ENCODE results near the gene PSME2. TPM values are rescaled to one million over a fixed set of nuclear protein-coding genes. Genes with fewer than 3 reads are reported as not detected.

Gene PSME2
- 100 to 1,000 TPM; 635 to 636 TPM for total RNA-seq

- ATAC-seq, result peak; percentile 72
- Mint-ChIP-seq H3K27me3 (ENCODE audit: low read depth) (no peaks in the 10 kb centered on the region), H3K4me3 (peak within 1 kb of the TSS; percentile 88), H3K27ac (peak within 1 kb of the TSS; percentile 95), H3K36me3 (ENCODE audit: low read depth) (peaks cover 79% of the 10 kb centered on the region), H3K4me1 (ENCODE audit: low read depth) (peaks cover 66% of the 10 kb centered on the region), H3K9me3 (ENCODE audit: insufficient read depth) (no peaks in the 10 kb centered on the region)
- POLR2A ChIA-PET, result interaction anchor here (0.6 to 10.1 kb wide), 16 partner anchors 9 to 536 kb away, joined by 3 to 229 read pairs (median 10); partner anchors contain the start of genes CHMP4A, DCAF11, FITM1 and IPO4
- CTCF ChIA-PET, result interaction anchor here (0.7 to 6.1 kb wide), 10 partner anchors 9 to 161 kb away, joined by 3 to 77 read pairs (median 8); partner anchors contain the start of genes CIDEB, DCAF11, IRF9 and NRL
- DNase-seq, result peak; percentile 96
Observed at GRCh38 chr14:24146453-24146977, at the start of gene PSME2. PSME2 (minus strand) TSS chr14:24146610; CDS start chr14:24146581, 29 bp downstream.

DNA sequence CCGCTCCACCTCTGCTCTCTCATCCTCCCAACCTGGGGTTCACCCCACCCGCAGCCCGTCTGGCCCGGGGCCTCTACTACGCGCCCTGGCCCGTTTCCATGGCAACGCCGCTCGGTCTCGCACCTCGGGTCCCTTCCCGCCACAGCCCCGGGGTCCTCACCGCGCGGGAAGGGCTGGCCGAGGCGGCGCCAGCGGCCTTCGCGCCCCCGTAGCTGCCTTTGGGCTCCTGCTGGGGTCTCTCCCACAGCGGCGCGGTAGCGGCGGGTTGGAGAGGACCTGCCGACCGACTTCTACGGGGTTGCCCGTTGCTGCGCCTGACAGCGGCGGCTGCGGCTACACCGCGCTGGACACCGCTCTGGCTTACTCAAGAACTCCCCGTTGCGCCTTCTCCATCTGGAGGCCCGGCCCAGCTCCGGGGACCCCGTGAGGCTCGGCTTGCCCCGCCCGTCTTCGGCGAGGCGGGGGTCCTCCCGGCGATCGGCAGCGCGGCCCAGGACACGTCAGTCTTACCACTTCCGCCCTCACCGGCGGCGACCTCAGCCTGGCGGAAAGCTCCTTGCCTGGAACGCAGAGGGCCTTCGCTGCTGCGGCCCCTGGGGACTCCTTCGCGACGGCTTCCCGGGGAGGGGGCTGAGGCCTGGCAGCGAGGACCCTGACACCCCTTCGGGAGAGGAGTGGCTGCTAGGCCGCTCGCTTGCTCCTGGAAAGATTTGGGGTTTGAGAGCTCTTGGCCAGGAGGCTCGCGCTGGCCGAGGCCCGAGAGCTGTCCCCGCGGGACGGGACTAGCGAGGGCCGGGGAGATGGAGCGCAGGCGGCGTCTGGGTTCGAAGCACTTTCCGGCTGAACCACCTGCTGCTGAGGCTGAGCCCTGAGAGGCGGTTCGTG is 49.0 kb upstream of the PSME2 start, which contains the start of gene TM9SF1:
TM9SF1 (minus strand) TSS at position 256 of the 885 bp plus-strand sequence. CDS start 422 bp downstream, outside the sequence.
- ATAC-seq (peak; percentile 88), DNase-seq (peak; percentile 92)
- H3K27ac Mint-ChIP-seq, result peak within 1 kb of the TSS; percentile 96
- peak within 1 kb of the TSS; percentile 88 for H3K4me3 Mint-ChIP-seq
- CTCF ChIA-PET, result interaction anchor here (1.0 to 3.6 kb wide), 11 partner anchors 18 to 236 kb away, joined by 3 to 24 read pairs (median 6); partner anchors contain the start of genes CHMP4A, EMC9, IRF9 and PSME2
- peaks cover 56% of the 10 kb centered on the region for H3K4me1 Mint-ChIP-seq (ENCODE audit: low read depth)
- H3K9me3 Mint-ChIP-seq (ENCODE audit: insufficient read depth), result no peaks in the 10 kb centered on the region
- peaks cover 61% of the 10 kb centered on the region for H3K36me3 Mint-ChIP-seq (ENCODE audit: low read depth)
- POLR2A ChIA-PET, result interaction anchor here (0.6 to 4.3 kb wide), 27 partner anchors 10 to 1101 kb away, joined by 3 to 87 read pairs (median 5); partner anchors contain the start of genes CHMP4A, DCAF11, DHRS1 and EMC9
- no peaks in the 10 kb centered on the region for H3K27me3 Mint-ChIP-seq (ENCODE audit: low read depth)

GRCh38 chr14:24194873-24195185 is 48.4 kb upstream of the PSME2 start:
- Mint-ChIP-seq H3K4me3 (peak overlapping the region; percentile 88), H3K9me3 (ENCODE audit: insufficient read depth) (no peaks in the 10 kb centered on the region), H3K27me3 (ENCODE audit: low read depth) (no peaks in the 10 kb centered on the region), H3K27ac (peak overlapping the region; percentile 96), H3K36me3 (ENCODE audit: low read depth) (peaks cover 61% of the 10 kb centered on the region), H3K4me1 (ENCODE audit: low read depth) (peaks cover 62% of the 10 kb centered on the region)
- no peak for ATAC-seq
- POLR2A ChIA-PET, result interaction anchor here (1.0 to 4.3 kb wide), 14 partner anchors 9 to 236 kb away, joined by 3 to 87 read pairs (median 12); partner anchors contain the start of genes CHMP4A, DCAF11, EMC9 and IRF9
- CTCF ChIA-PET, result interaction anchor here (0.8 to 3.6 kb wide), 10 partner anchors 18 to 139 kb away, joined by 3 to 24 read pairs (median 4); partner anchors contain the start of genes CHMP4A, EMC9, IRF9 and MDP1
- no peak for DNase-seq

GRCh38 chr14:24194186-24194872 is 47.9 kb upstream of the PSME2 start:
- DNase-seq, result no peak
- ATAC-seq, result no peak
- ChIA-PET CTCF (interaction anchor here (0.8 to 3.6 kb wide), 9 partner anchors 19 to 139 kb away, joined by 3 to 24 read pairs (median 4); partner anchors contain the start of genes CHMP4A, CIDEB, EMC9 and IRF9), POLR2A (interaction anchor here (0.6 to 4.3 kb wide), 14 partner anchors 9 to 236 kb away, joined by 3 to 87 read pairs (median 12); partner anchors contain the start of genes CHMP4A, DCAF11, EMC9 and IRF9)
- Mint-ChIP-seq H3K27me3 (ENCODE audit: low read depth) (no peaks in the 10 kb centered on the region), H3K27ac (peak overlapping the region; percentile 96), H3K9me3 (ENCODE audit: insufficient read depth) (no peaks in the 10 kb centered on the region), H3K4me1 (ENCODE audit: low read depth) (peaks cover 61% of the 10 kb centered on the region), H3K36me3 (ENCODE audit: low read depth) (peaks cover 56% of the 10 kb centered on the region), H3K4me3 (peak overlapping the region; percentile 88)

DNA sequence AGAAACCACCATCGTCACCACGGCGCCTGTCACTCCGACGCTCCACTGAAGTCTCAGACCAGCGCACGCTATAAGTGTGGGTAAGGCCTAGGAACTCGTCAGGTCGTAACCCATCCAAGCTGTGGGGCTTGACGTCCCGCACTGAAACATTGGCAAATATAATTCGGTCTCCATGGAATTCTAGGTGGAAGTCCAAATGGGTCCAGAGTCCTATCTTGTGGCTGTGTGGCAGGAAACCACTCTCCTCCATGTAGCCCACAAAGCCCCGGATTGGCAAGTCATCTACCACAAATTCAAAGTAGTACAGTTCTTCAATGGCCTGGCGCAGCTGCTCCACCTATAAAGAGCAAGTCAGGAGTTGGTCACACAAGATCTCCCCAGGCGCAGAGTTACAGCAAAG is 46.5 kb upstream of the PSME2 start:
- Mint-ChIP-seq H3K4me3 (peak overlapping the region; percentile 15), H3K36me3 (ENCODE audit: low read depth) (peaks cover 51% of the 10 kb centered on the region), H3K27me3 (ENCODE audit: low read depth) (no peaks in the 10 kb centered on the region), H3K4me1 (ENCODE audit: low read depth) (peaks cover 63% of the 10 kb centered on the region), H3K9me3 (ENCODE audit: insufficient read depth) (no peaks in the 10 kb centered on the region), H3K27ac (peak overlapping the region; percentile 20)
- ChIA-PET POLR2A (interaction anchor here (4.3 kb wide), 1 partner anchor 20 kb away, joined by 87 read pairs; the partner anchor contains the start of genes CHMP4A and MDP1), CTCF (no interaction called here)
- ATAC-seq, result no peak
- DNase-seq, result no peak

GRCh38 chr14:24190416-24190815 is 44.0 kb upstream of the PSME2 start:
- Mint-ChIP-seq H3K4me3 (no peak overlapping the region), H3K36me3 (ENCODE audit: low read depth) (peaks cover 47% of the 10 kb centered on the region), H3K9me3 (ENCODE audit: insufficient read depth) (no peaks in the 10 kb centered on the region), H3K4me1 (ENCODE audit: low read depth) (peaks cover 63% of the 10 kb centered on the region), H3K27ac (no peak overlapping the region), H3K27me3 (ENCODE audit: low read depth) (no peaks in the 10 kb centered on the region)
- ATAC-seq, result no peak
- ChIA-PET POLR2A (interaction anchor here (1.3 kb wide), 1 partner anchor 25 kb away, joined by 4 read pairs; the partner anchor contains the start of gene MDP1), CTCF (interaction anchor here (1.7 kb wide), 1 partner anchor 52 kb away, joined by 3 read pairs; the partner anchor contains the start of gene TINF2)
- no peak for DNase-seq

GRCh38 chr14:24189460-24189859 is 43.0 kb upstream of the PSME2 start:
- Mint-ChIP-seq H3K27me3 (ENCODE audit: low read depth) (no peaks in the 10 kb centered on the region), H3K36me3 (ENCODE audit: low read depth) (peaks cover 46% of the 10 kb centered on the region), H3K4me1 (ENCODE audit: low read depth) (peaks cover 56% of the 10 kb centered on the region), H3K9me3 (ENCODE audit: insufficient read depth) (no peaks in the 10 kb centered on the region), H3K27ac (peak overlapping the region; percentile 61), H3K4me3 (no peak overlapping the region)
- ATAC-seq, result no peak
- DNase-seq, result no peak
- CTCF ChIA-PET, result interaction anchor here (0.6 to 2.2 kb wide), 8 partner anchors 24 to 242 kb away, joined by 3 to 16 read pairs (median 4); partner anchors contain the start of genes CHMP4A, CIDEB, IRF9 and MDP1
- POLR2A ChIA-PET, result interaction anchor here (0.6 to 4.9 kb wide), 12 partner anchors 10 to 110 kb away, joined by 3 to 85 read pairs (median 4); partner anchors contain the start of genes CHMP4A, IRF9, MDP1 and PSME1

DNA sequence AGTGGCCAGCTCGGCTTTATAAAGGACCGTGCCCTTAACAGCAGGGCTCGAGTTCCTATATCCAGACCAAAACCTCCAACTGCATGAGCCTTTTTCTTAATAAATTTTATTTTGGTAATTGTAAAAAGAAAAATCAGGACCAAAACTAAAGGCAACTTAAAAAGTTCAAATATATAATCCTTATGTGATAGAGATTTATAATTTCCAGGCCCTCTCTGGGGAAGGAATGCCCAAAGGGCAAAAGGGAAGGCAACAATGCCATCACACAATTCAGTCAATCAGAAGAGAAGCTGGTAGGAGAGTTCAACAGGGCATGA is 42.6 kb upstream of the PSME2 start:
- Mint-ChIP-seq H3K27ac (peak overlapping the region; percentile 87), H3K4me1 (ENCODE audit: low read depth) (peaks cover 52% of the 10 kb centered on the region), H3K4me3 (peak overlapping the region; percentile 92), H3K36me3 (ENCODE audit: low read depth) (peaks cover 43% of the 10 kb centered on the region), H3K9me3 (ENCODE audit: insufficient read depth) (no peaks in the 10 kb centered on the region), H3K27me3 (ENCODE audit: low read depth) (no peaks in the 10 kb centered on the region)
- CTCF ChIA-PET, result interaction anchor here (0.6 to 2.2 kb wide), 9 partner anchors 25 to 243 kb away, joined by 3 to 16 read pairs (median 4); partner anchors contain the start of genes CHMP4A, CIDEB, IRF9 and MDP1
- POLR2A ChIA-PET, result interaction anchor here (0.6 to 4.9 kb wide), 14 partner anchors 9 to 109 kb away, joined by 3 to 85 read pairs (median 6); partner anchors contain the start of genes CHMP4A, IRF9, MDP1 and PCK2
- DNase-seq (no peak), ATAC-seq (no peak)

DNA sequence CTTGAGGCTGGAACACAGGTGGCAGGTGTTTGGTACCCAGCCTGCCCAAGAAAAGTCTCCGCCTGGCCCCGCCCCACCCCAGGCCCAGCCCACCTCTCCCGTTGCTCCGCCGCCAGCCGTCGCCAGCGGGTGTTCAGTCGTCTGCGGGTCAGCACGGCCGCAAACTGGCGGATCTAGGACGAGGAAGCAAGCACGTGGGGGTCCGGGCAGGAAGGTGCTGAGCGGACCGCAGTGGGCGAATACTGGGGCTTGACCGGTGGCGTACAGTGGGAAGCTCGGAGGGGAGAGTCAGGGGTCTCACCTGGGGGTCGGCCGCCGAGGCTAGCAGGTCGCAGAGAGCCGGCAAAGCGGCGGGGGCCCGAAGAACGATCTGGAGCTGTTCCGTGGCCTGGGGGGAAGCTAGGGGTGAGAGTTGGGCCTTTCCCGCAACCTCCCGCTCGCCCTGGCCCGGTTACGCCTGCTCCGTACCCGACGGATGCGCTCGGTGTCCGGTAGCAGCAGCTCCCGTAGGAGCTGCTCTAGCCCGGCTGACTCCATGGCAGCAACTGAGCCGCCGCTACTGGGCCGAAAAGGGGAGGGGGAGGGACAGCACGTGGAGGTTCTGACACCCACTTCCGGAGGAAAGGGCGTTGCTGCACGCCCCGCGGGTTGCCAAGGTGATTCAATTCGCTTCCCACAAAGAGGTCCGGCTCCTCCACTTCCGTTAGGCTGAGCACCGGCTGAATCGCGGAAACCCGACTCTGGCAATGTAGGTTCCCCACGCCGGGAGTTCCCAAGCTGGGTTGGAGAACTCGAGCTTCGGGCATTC is 42.0 kb upstream of the PSME2 start, which contains the start of gene IPO4:
IPO4 (minus strand) TSS at position 566 of the 808 bp plus-strand sequence; CDS start at position 537, 29 bp downstream.
- H3K27ac Mint-ChIP-seq, result peak within 1 kb of the TSS; percentile 87
- DNase-seq, result peak; percentile 97
- no peaks in the 10 kb centered on the region for H3K9me3 Mint-ChIP-seq (ENCODE audit: insufficient read depth)
- ChIA-PET CTCF (interaction anchor here (0.6 to 2.2 kb wide), 11 partner anchors 10 to 243 kb away, joined by 3 to 16 read pairs (median 3); partner anchors contain the start of genes CHMP4A, CIDEB, IRF9 and MDP1), POLR2A (interaction anchor here (0.8 to 4.9 kb wide), 12 partner anchors 9 to 109 kb away, joined by 3 to 85 read pairs (median 6); partner anchors contain the start of genes CHMP4A, IRF9, MDP1 and PCK2)
- ATAC-seq, result peak; percentile 84
- peaks cover 42% of the 10 kb centered on the region for H3K36me3 Mint-ChIP-seq (ENCODE audit: low read depth)
- H3K4me1 Mint-ChIP-seq (ENCODE audit: low read depth), result peaks cover 49% of the 10 kb centered on the region
- H3K27me3 Mint-ChIP-seq (ENCODE audit: low read depth), result no peaks in the 10 kb centered on the region
- H3K4me3 Mint-ChIP-seq, result peak within 1 kb of the TSS; percentile 92

GRCh38 chr14:24187539-24187915 is 41.1 kb upstream of the PSME2 start:
- Mint-ChIP-seq H3K36me3 (ENCODE audit: low read depth) (peaks cover 43% of the 10 kb centered on the region), H3K9me3 (ENCODE audit: insufficient read depth) (no peaks in the 10 kb centered on the region), H3K4me1 (ENCODE audit: low read depth) (peaks cover 42% of the 10 kb centered on the region), H3K27ac (peak overlapping the region; percentile 87), H3K27me3 (ENCODE audit: low read depth) (no peaks in the 10 kb centered on the region), H3K4me3 (peak overlapping the region; percentile 92)
- ChIA-PET POLR2A (interaction anchor here (0.9 to 4.9 kb wide), 8 partner anchors 8 to 52 kb away, joined by 3 to 85 read pairs (median 14); partner anchors contain the start of genes CHMP4A, IRF9, MDP1 and PSME1), CTCF (interaction anchor here (0.9 to 2.8 kb wide), 6 partner anchors 9 to 130 kb away, joined by 3 to 9 read pairs (median 3); partner anchors contain the start of genes IRF9 and TINF2)
- DNase-seq (no peak), ATAC-seq (no peak)
